Measurements from ENCODE around the gene H3-3A.

DNA sequence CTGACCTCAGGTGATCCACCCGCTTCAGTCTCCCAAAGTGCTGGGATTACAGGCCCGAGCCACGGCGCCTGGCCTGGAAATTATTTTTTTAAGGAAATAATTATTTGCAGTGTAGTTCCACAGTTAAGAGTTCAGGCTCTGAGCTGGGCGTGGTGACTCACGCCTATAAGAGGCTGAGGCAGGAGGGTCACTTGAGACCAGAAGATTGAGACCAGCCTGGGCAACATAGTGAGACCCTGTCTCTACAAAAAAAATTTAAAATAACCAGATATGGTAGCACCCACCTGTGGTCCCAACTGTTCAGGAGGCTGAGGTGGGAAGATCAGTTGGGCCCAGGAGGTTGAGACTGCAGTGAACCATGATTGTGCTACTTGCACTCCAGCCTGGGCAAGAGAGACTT lies 13.9 kb downstream of the H3-3A start:
- TF ChIP-seq, protein P1, sequence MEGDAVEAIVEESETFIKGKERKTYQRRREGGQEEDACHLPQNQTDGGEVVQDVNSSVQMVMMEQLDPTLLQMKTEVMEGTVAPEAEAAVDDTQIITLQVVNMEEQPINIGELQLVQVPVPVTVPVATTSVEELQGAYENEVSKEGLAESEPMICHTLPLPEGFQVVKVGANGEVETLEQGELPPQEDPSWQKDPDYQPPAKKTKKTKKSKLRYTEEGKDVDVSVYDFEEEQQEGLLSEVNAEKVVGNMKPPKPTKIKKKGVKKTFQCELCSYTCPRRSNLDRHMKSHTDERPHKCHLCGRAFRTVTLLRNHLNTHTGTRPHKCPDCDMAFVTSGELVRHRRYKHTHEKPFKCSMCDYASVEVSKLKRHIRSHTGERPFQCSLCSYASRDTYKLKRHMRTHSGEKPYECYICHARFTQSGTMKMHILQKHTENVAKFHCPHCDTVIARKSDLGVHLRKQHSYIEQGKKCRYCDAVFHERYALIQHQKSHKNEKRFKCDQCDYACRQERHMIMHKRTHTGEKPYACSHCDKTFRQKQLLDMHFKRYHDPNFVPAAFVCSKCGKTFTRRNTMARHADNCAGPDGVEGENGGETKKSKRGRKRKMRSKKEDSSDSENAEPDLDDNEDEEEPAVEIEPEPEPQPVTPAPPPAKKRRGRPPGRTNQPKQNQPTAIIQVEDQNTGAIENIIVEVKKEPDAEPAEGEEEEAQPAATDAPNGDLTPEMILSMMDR (conservative IDR thresholded peaks at IDR 0.05; ENCODE audit: low read depth in 2 of 2), result no peak
- TF ChIP-seq JUNB (IDR thresholded peaks at IDR 0.05; ENCODE audit: unreplicated experiment), result no peak
- TF ChIP-seq, protein P2, sequence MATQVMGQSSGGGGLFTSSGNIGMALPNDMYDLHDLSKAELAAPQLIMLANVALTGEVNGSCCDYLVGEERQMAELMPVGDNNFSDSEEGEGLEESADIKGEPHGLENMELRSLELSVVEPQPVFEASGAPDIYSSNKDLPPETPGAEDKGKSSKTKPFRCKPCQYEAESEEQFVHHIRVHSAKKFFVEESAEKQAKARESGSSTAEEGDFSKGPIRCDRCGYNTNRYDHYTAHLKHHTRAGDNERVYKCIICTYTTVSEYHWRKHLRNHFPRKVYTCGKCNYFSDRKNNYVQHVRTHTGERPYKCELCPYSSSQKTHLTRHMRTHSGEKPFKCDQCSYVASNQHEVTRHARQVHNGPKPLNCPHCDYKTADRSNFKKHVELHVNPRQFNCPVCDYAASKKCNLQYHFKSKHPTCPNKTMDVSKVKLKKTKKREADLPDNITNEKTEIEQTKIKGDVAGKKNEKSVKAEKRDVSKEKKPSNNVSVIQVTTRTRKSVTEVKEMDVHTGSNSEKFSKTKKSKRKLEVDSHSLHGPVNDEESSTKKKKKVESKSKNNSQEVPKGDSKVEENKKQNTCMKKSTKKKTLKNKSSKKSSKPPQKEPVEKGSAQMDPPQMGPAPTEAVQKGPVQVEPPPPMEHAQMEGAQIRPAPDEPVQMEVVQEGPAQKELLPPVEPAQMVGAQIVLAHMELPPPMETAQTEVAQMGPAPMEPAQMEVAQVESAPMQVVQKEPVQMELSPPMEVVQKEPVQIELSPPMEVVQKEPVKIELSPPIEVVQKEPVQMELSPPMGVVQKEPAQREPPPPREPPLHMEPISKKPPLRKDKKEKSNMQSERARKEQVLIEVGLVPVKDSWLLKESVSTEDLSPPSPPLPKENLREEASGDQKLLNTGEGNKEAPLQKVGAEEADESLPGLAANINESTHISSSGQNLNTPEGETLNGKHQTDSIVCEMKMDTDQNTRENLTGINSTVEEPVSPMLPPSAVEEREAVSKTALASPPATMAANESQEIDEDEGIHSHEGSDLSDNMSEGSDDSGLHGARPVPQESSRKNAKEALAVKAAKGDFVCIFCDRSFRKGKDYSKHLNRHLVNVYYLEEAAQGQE (IDR thresholded peaks at IDR 0.05; ENCODE audit: unreplicated experiment), result no peak
- no peak for TF ChIP-seq EZH2phosphoT487 (IDR thresholded peaks at IDR 0.05; ENCODE audit: unreplicated experiment)

Data from GM23338 (cell line).